NK-92 treated with Interleukin-12 subunit alpha and Interleukin-12 subunit beta, amount 100 ng/mL, for 24 hours (cell line): ENCODE measurements around the gene ZNF80.
"Not testable (repeated sequence)": the region's sequence is repeated elsewhere in the genome, so short reads cannot be mapped to it uniquely, and the experiment has no call there.

ENCODE experiments used
- DNase-seq: peaks from one replicate; lab custom pipeline; 2025; lab: John Stamatoyannopoulos, UW

ZNF80 gene

GRCh38 chr3:114237478-114237877 lies at the start of gene ZNF80:
Gene ZNF80, minus strand, starts transcription at chr3:114237578. Its CDS starts 504 bp downstream, at chr3:114237074.
- not testable (repeated sequence) for DNase-seq

GRCh38 chr3:114286266-114286665 lies 48.9 kb upstream of the ZNF80 start:
- no peak for DNase-seq

GRCh38 chr3:114285648-114286230 lies 48.4 kb upstream of the ZNF80 start:
- DNase-seq = no peak

- DNase-seq = no peak
These were observed 47.3 kb upstream of the ZNF80 start for GRCh38 chr3:114284644-114285043.

- DNase-seq = not testable (repeated sequence)
These were observed 39.5 kb upstream of the ZNF80 start for GRCh38 chr3:114276856-114277255.

- peak; percentile 28 for DNase-seq
These were observed 37.6 kb upstream of the ZNF80 start for GRCh38 chr3:114274929-114275328.

- DNase-seq = no peak
These were observed 34.9 kb upstream of the ZNF80 start for GRCh38 chr3:114272271-114272670.

GRCh38 chr3:114270019-114270418 lies 32.6 kb upstream of the ZNF80 start:
- DNase-seq = no peak

GRCh38 chr3:114260152-114260551 lies 22.8 kb upstream of the ZNF80 start:
- no peak for DNase-seq

GRCh38 chr3:114259566-114259965 lies 22.2 kb upstream of the ZNF80 start:
- no peak for DNase-seq

GRCh38 chr3:114253505-114253904 lies 16.1 kb upstream of the ZNF80 start:
- DNase-seq = no peak

GRCh38 chr3:114252954-114253353 lies 15.6 kb upstream of the ZNF80 start:
- no peak for DNase-seq

- DNase-seq = no peak
These were observed 5.6 kb upstream of the ZNF80 start for GRCh38 chr3:114242947-114243346.

GRCh38 chr3:114241262-114241661 lies 3.9 kb upstream of the ZNF80 start:
- DNase-seq = no peak

- DNase-seq = not testable (repeated sequence)
These were observed 888 bp upstream of the ZNF80 start for GRCh38 chr3:114238146-114238785.

- DNase-seq = no peak
These were observed 1.9 kb downstream of the ZNF80 start for GRCh38 chr3:114235431-114235830.

GRCh38 chr3:114234745-114235144 lies 2.6 kb downstream of the ZNF80 start:
- DNase-seq = no peak

- peak; percentile 60 for DNase-seq
These were observed 5.8 kb downstream of the ZNF80 start for GRCh38 chr3:114231616-114232015.

GRCh38 chr3:114227076-114227475 lies 10.3 kb downstream of the ZNF80 start:
- DNase-seq = no peak

GRCh38 chr3:114226313-114226712 lies 11.1 kb downstream of the ZNF80 start:
- DNase-seq = no peak

GRCh38 chr3:114223143-114223542 lies 14.2 kb downstream of the ZNF80 start:
- DNase-seq = no peak

- no peak for DNase-seq
These were observed 15.5 kb downstream of the ZNF80 start for GRCh38 chr3:114221881-114222264.

GRCh38 chr3:114221165-114221880 lies 16.1 kb downstream of the ZNF80 start:
- DNase-seq = peak; percentile 70
